NCI-H446 (cell line): ENCODE results near the gene GRID2.
A peak's percentile ranks its signal among the peaks of the same experiment; 100 is the strongest.
"Not testable (repeated sequence)": the region's sequence is repeated elsewhere in the genome, so short reads cannot be mapped to it uniquely, and the experiment has no call there.

Experiments used
- DNase-seq, 2 experiments: peaks; one replicate each; lab custom pipeline; 2025; lab: John Stamatoyannopoulos, UW

The GRID2 gene

DNA sequence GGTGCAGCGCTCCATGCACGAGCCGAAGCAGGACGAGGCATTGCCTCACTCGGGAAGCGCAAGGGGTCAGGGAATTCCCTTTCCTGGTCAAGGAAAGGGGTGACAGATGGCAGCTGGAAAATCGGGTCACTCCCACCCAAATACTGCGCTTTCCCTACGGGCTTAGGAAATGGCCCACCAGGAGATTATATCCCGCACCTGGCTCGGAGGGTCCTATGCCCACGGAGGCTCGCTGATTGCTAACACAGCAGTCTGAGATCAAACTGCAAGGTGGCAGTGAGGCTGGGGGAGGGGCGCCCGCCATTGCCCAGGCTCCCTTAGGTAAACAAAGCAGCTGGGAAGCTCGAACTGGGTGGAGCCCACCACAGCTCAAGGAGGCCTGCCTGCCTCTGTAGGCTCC, 1373.2 kb downstream of the GRID2 start:
- DNase-seq: not testable (repeated sequence)

DNA sequence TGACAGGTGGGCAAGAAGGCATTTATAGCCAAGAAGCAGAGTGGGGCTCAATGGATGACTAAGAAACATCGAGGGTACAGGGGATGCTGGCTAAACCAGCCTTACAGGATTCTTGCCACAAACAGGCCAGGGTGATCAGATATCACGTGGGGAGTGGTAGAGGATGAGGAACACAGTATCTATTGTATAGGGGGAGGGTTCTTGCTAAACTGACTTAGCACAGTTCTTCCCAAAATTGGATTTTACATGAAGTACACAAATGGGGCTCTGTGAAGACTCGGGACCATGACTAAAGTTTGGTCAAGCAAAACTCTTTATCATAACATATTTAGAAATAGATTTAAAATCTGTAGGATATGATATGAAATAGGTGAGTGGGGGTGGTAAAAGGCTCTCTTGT, 1380.8 kb downstream of the GRID2 start:
- DNase-seq: no peak

DNA sequence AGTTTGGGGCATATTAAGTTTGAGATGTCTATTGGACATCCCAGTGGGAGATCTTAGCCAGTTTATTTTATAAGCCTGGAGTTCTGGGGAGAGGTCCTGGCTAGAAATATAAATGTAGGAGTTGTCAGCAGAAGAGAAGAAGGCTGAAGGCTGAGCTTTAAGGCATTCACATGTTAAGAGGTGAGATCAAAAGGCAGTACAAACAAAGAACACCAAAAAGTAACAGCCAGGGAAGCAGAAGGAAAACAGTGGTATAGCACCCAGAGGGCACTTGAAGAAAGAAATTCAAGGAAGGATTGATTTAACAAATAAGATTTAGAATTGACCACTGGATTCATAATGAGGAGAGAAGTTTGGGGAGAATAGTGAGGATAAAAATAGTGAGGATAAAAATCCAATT, 1383.5 kb downstream of the GRID2 start:
- DNase-seq: no peak

DNA sequence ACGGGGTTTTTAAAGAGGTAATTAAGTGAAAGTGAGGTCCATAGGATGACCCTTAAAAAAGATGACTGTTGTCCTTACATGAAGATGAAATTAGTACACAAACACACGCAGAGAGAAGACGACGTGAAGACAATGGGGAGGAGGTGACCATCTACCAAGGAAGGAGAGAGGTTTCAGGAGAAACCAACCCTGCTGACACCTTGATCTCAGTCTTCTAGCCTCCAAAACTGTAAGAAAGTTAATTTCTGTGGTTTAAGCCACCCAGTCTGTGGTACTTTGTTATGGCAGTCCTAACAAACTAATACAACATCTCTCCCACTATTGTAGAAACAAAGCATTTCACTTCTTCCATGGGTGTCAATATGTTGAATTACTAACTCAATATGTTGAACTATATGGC, 1385.2 kb downstream of the GRID2 start:
- DNase-seq: no peak

DNA sequence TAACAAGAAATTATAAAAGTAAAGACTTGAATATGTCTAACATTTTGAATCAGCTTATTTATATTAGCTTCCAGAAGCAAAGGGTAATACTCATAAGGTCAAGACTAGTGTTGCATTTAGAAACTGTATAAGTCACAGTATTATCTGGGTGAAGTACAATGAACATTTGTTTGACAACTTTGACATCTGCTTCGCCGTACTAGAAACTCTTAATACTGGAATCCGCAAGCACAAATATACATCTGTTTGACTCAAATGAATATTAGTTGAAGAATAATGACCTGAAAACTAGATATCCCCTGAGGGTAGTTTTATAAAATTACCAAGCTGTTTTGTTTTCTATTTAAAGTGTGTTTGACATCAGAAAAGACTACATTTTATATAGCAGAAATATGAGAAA, 1389.4 kb downstream of the GRID2 start:
- DNase-seq: no peak

DNA sequence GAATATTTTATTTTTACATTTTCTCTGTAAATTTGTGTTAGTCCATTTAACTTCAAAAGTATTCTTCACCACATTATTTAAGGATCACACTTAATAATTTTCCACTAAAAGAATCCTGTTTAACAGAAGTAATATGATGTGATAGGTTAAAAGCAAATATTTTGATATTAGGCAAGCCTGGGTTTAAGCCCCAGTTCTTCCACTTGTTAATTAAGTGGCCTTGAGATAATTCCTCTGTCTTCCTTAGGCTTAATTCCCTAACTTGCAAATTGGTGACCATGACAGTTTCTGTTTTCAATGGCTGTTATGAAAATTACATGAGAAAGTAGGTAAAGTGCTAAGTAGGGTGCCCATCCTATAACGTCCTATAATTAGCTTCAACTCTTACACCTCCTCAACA, 1394.9 kb downstream of the GRID2 start:
- no peak for DNase-seq

DNA sequence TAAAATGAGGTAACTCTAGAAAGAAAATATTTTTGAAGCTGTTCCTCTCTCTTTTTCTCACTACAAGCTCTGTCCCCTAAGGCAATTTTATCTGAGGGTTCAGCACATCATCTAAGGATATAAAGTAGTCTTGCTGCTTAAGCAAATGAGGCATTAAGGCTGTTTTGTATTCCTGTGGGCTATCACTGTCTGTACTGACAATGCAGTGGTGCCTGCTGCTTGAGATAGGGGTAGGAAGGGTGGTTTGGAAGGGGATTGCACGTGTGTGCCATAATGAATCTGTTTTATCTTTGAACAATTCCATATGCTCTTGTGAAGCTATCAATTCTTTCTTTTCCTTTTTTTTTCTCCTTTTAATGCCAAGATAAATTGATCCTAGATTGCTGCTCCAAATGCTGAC, 1396.8 kb downstream of the GRID2 start:
- no peak for DNase-seq

DNA sequence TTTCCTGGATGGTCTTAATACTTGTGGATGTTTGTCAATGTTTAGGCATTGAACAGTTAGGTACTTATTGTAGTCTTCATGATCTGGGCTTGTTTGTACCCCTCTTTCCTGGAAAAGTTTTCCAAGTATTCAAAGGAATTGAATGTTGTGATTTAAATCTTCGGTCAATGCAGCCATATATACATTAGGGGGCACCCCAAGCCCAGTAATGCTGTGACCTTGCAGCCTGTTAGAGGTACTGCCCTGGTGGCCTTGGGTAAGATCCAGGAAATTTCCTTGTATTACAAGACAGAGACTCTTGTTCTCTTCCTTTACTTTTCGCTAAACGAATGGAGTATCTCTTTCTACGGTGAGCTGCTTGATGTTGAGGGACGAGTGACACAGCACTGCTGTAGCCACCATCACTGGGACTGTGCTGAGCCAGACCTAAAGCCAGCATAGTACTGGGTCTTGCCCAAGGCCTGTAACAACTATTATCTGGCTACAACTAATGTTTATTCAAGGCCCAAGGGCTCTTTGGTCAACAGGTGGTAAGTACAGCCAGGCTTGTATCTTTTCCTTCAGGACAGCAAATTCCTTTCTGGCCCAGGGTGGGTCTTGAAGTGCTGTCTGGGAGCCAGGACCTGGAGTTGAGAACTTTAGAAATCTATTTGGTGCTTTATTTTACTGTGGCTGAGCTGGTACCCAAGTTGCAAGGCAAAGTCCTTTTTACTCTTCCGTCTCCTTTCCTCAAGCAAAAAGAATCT, 1406.5 kb downstream of the GRID2 start:
- peak in 1 of 2 experiments; percentile 23 for DNase-seq

DNA sequence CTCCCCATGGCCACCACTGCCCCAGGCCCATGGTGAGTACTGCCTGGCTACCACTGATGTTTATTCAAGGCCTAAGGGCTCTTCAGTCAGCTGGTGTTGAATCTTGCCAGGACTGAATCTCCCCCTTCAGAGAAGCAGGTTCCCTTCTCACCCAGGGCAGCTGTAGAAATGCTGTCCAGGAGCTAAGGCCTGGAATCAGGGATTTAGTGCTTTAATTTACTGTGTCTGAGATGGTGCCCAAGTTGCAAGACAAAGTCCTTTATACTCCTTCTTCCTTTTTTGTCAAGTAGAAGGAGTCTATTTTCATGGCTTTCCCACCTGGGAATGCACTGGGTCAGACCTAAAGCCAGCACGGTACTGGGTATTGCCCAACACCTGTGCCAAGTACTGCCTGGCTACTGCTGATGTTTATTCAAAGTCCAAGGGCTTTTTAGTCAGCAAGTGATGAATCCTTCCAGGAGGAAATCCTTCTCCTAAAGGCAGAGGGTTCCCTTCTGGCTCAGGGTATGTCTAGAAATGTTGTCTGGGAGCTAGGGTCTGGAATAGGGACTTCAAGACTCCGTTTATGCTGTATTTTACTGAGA, 1407.2 kb downstream of the GRID2 start:
- DNase-seq: no peak

DNA sequence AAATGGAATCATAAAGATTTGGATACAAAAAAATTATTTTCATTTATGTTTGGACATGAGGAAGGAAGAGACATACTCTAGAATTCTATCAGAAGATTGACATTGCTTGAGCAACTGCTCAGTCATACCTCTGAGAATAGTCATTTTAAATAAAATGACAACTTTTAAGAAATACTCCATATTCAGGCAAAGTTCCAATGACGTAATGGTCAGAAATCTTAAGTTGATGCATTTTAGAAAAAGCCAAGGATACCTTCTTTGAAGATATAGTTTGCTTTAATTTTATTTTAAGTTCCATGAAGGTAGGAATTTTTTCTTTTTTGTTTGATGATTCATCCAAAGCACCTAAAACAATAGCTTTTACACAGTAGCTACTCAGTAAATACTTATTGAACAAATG, 1414.5 kb downstream of the GRID2 start:
- no peak for DNase-seq

DNA sequence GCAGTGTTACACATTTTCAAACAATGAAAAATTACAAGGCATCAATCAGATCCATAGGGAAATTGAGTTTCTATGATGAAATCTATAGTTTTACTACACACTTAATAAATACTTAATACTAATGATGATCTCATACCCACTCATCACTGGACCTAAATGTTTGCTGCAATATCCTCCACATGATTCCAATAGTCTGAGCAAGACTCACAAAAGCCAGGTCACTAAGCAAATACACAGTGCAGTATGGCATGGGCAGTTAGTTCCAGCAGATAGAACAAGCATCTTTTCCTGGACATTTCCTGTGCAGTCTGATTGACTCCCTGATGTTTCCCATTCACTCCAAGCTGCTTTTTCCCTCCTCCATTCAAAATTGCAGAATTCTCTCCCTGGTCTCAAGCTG, 1415.8 kb downstream of the GRID2 start:
- no peak for DNase-seq

DNA sequence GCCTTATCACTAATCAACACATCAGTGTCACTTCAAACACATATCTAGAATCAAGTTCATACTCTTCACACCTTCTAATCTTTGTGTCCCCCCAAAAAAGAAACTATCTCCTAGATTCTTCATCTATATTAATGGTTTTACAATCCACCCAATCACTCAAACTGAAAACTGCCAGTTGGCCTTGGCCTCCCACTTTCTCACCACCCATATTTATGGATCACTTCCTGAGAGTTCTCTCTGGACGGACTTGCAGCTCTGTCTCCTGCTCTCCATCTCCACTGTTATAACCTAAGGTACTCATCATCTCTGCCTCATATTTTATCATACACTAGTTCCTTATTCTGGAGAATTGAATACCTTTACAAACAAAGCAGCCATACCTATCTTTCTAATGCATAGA, 1418.7 kb downstream of the GRID2 start:
- DNase-seq: no peak

DNA sequence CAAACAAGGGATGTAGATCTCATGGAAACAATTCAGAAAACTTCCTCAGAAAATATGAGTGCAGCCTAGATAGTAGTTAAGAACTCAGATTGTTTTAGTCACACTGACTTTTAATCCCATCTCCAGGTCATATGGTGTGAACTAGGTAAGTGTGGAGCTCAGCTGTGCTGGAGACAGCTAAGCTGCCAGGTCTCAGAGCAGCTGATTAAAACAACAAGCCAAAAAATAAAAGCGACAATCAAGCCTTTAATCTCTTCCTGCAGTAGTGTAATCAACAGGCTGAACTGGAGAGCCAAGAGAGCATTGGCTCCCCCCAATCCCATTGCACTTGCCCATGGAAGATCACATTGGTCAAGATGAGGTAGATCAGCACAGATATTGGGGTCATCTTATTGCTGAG, 1426.5 kb downstream of the GRID2 start:
- no peak for DNase-seq

DNA sequence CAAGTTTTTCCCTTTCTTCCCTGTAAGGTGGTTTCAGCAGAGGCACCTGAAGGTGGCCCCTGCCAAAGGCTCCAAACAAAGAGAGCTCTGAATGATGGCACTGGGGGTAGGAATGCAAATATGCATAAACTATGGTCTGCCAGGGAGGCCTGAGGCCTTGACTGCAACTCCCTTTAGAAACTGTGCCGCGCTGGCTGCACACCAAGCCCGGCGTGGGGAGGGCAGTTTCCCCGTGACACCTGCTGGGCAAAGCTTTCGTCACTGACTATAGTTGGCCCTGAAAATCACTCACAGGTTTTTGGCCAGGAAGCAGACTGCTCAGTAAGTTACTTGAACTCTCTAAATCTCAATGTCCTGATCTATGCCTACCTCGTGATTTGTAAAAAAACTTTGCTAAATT, 1427.0 kb downstream of the GRID2 start:
- DNase-seq: peak in 1 of 2 experiments; percentile 57

DNA sequence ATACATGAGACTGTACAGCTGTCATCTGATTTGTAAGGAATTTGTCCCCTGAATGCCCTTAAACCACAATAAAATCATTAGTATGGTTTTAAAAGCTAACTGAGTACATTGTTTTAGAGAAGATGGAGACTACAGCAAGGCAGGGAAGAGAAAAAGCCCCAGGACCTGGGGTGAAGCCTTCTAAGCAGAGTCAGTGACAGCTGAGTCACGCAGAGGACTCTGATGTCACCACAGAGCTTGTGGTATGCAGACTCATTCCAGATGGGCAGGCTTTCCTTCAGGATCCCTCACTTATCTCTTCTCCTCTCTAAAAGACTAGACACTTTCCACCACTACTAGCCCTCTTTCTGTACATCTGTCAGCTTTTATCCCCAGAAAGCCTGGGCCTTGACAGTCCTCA, 1427.7 kb downstream of the GRID2 start:
- DNase-seq: peak in 1 of 2 experiments; percentile 34

DNA sequence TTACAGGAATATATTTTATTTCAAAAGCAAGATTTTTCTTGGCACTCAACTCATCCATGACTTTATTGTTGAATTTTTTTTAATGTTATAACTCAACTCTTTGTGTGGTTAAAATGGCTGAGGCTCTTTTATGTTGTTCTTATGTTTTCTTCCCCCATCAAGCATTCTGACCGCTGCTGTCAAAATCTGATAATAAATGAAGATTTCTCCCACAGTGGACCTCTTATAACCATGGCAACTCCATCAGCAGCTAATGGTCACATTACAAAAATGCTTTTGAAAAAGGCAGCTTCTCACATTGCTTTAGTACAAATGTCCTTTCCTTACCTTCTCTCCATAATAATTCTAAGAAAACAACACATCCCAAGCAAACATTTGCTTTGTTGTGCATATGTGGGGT, 1428.7 kb downstream of the GRID2 start:
- DNase-seq: no peak

DNA sequence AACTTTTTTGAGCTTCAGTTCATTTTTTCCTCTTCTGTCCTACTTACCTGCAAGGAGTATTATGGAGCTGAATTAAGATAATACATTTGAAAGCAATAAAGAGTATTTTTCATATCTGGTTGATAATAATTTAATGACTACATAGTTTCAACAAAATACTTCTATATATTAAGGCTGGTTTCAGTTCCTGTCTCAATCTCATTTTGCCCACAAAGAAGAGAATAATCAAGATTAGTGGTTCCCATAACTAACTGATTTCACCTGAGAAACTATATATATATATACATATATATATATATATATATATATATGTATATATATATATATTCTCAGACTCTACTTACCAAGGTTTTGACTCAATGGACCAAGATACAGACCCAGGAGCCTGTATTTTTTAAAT, 1437.1 kb downstream of the GRID2 start:
- no peak for DNase-seq

DNA sequence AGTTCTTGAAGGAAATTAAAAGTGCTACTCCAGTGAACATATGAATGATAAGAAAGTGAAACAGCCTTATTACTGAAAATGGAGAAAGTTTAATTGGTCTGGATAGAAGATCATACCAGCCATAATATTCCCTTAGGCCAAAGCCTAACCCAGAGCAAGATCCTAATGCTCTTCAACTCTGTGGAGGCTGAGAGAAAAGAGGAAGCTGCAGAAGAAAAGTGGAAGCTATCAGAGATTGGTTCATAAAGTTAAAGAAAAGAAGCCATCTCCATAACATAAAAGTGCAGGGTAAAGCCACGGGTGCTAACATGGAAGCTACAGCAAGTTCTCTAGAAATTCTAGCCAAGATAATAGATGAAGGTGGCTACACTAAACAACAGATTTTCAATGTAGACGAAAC, 1439.3 kb downstream of the GRID2 start:
- no peak for DNase-seq

DNA sequence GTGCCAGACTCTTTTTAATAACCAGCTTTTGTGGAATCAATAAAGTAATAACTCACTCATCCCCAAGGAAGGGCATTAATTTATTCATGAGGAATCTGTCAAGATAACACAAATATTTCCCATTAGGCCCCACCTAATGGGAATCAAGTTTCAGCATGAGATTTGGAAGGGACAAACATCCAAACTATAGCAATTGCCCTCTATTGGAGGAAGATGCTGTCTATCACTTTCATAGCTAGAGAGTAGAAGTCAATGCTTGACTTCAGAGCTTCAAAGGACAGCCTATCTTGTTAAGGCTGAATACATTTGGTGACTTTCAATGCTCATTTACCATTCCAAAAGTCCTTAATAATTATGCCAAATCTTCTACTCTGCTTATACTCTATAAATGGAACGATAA, 1439.9 kb downstream of the GRID2 start:
- no peak for DNase-seq

DNA sequence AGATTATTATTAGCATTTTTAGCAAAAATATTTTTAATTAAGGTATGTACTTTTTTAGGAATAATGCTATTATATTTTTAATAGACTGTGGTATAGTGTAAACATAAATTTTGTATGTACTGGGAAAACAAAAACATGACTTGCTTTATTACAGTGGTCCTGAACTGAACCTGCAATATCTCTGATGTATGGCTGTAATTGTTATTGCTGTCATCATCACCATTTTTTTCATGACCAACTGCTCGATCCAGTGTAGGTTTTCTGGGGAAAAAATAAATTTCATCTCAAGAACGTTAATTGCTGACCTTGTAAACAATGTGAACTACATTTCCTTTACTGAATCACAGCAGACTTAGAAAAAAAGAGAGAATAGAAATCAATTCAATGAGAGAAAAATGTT, 1441.2 kb downstream of the GRID2 start:
- DNase-seq: no peak

DNA sequence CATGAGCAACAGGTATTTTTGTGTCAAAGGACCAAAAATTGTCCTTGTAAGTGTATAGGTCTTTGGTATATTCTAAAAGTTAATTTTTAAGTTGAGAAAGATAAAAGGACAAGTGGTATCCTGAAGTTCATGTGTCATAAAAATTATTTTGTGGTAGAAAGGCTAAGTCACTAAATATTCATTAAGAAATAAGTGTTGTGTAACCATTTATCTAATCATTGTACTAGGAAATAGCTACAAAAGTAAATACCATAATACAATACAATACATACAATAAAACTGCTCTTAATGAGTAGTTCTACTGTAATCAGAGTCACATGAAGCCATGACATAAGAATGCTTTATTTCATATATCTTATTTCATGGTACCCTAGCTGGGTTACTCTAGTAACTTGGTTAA, 1442.3 kb downstream of the GRID2 start:
- no peak for DNase-seq

DNA sequence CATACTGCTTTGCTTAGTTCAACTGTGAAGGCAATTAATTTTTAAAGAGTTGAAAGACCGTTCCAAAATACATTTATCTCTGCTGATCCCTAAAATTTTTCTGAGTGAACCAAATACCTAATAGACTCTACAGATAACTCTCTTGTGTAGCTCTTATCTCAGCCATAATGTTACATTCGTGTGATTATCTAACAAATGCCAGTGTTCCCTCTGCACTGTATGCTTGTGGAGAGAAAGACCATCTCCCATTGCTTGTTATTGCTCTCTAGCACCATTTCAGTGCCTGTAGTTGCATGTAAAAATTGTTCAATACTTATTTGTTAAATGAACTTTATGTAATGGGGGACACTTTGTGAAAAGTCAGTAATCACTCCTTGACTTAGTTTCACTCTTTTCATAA, 1443.5 kb downstream of the GRID2 start:
- no peak for DNase-seq

DNA sequence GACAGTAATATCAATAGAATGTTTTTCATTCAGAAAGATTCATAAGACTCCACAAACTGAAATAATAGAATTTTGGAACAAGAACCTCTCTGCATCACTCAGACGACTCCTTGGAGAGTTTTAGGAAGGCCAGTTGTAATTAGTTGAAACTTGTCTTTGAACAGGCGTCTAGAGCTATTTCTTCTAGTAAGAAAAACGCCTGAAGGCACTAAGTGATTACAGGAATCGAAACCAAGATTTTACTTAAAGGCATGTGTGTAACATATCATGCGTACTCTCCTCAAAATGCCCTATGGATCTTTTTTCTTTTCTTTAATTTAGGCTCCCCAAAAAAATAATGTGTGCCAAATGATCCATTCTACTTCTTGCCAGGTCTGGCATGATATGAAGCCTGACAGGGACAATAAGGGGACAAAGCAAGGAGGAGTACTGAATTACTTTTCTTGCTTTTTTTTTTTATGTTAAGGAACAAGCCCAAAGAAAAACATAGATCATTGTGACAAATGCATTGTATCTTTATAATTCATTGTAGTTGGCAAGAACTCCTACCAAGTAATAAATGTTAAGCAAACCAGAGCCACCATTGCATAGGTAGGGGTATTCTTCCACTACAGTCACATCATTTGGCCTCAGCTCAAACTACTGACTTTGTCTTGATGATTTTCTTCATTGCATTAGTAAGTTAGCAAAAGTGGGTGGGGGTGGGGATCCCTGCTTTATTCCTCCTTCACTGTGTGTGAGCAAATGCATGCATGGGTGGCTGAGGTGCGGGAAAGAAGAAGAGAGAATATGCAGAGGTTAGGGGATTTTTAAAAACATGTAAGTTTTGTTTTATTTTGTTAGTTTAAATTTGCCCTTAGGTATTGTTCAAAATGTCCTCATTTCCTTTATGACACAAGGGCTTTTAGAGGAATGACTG, 1444.9 kb downstream of the GRID2 start:
- DNase-seq: no peak
